ENCODE data around the gene PARD3.

The PARD3 gene

GRCh38 chr10:34494012-34494411 is 321.1 kb downstream of the PARD3 start:
- peak; percentile 84 for DNase-seq (ENCODE audit: low read depth)

GRCh38 chr10:34492081-34492480 is 323.0 kb downstream of the PARD3 start:
- DNase-seq (ENCODE audit: low read depth), result no peak

GRCh38 chr10:34491678-34492077 is 323.4 kb downstream of the PARD3 start:
- no peak for DNase-seq (ENCODE audit: low read depth)

- peak; percentile 76 for DNase-seq (ENCODE audit: low read depth)
These were observed 324.9 kb downstream of the PARD3 start for GRCh38 chr10:34489973-34490745.

- no peak for DNase-seq (ENCODE audit: low read depth)
These were observed 325.7 kb downstream of the PARD3 start for GRCh38 chr10:34489411-34489810.

- DNase-seq (ENCODE audit: low read depth), result no peak
These were observed 326.5 kb downstream of the PARD3 start for GRCh38 chr10:34488476-34489130.

- no peak for DNase-seq (ENCODE audit: low read depth)
These were observed 329.1 kb downstream of the PARD3 start for GRCh38 chr10:34486008-34486407.

GRCh38 chr10:34484164-34484563 is 330.9 kb downstream of the PARD3 start:
- DNase-seq (ENCODE audit: low read depth), result no peak

- DNase-seq (ENCODE audit: low read depth), result no peak
These were observed 334.8 kb downstream of the PARD3 start for GRCh38 chr10:34480345-34480744.

GRCh38 chr10:34479520-34480179 is 335.4 kb downstream of the PARD3 start:
- DNase-seq (ENCODE audit: low read depth), result no peak

GRCh38 chr10:34477249-34477648 is 337.8 kb downstream of the PARD3 start:
- no peak for DNase-seq (ENCODE audit: low read depth)

GRCh38 chr10:34476608-34477007 is 338.5 kb downstream of the PARD3 start:
- DNase-seq (ENCODE audit: low read depth), result no peak

- DNase-seq (ENCODE audit: low read depth), result no peak
These were observed 339.3 kb downstream of the PARD3 start for GRCh38 chr10:34475786-34476185.

GRCh38 chr10:34475274-34475646 is 339.8 kb downstream of the PARD3 start:
- no peak for DNase-seq (ENCODE audit: low read depth)

- no peak for DNase-seq (ENCODE audit: low read depth)
These were observed 340.4 kb downstream of the PARD3 start for GRCh38 chr10:34474555-34475273.

- peak; percentile 33 for DNase-seq (ENCODE audit: low read depth)
These were observed 341.1 kb downstream of the PARD3 start for GRCh38 chr10:34474009-34474376.

GRCh38 chr10:34473174-34474008 is 341.7 kb downstream of the PARD3 start:
- DNase-seq (ENCODE audit: low read depth), result no peak

GRCh38 chr10:34470307-34470706 is 344.8 kb downstream of the PARD3 start:
- no peak for DNase-seq (ENCODE audit: low read depth)

GRCh38 chr10:34469446-34469845 is 345.6 kb downstream of the PARD3 start:
- DNase-seq (ENCODE audit: low read depth), result no peak

GRCh38 chr10:34467902-34468301 is 347.2 kb downstream of the PARD3 start:
- DNase-seq (ENCODE audit: low read depth), result no peak

- no peak for DNase-seq (ENCODE audit: low read depth)
These were observed 347.7 kb downstream of the PARD3 start for GRCh38 chr10:34467364-34467763.

- DNase-seq (ENCODE audit: low read depth), result no peak
These were observed 349.4 kb downstream of the PARD3 start for GRCh38 chr10:34465678-34466077.
